HK-2 (cell line): ENCODE measurements around the gene MRPL53.

Experiments
- DNase-seq: peaks from one replicate; pipeline ENCODE4 v3.0.0-alpha.2; 2018; ENCODE audit not compliant: unreplicated experiment

Gene MRPL53

DNA sequence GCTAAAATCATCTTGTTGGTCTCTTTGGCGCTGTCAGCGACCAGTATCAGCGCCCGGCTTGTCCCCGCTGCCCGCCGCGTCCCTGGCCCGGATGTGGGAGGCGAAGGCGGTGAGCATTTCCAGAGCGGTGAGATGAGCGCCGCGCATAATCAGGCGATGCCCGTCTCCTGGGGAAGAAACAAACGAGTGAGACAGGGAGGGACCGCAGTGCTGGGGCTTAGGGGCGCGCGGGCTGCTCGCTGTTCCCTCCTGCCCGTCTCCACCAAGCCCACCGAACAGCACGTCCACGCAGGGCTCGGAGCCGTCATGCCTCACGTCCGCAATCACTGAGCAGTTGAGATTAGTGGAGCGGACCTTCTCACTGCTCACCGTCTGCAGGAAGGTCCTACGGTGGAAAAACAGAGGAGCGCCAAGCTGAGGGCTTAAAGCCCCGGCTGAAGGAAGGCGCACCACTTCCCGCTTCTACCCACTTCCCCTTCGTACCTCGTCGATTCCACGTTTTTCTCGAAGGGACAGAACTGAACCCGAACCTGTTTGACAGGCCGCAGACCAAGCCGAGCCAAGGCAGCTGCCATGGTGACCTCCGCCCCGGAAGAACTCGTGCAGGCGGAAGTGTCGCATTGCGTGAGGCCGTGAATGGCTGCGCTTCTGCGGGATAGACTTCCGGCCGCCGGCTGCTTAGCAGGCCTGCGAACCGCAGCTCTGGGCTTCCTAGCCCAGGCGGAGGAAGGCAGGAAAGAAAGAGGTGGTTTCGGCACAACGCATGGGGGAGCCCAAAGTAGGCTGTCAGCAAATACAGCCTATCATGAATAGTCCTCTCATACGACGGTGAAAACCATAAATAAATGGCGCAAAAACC lies at the start of gene MRPL53:
Gene MRPL53, minus strand, starts transcription at position 595 of the 859 bp plus-strand sequence. Its CDS starts 20 bp downstream, at position 575.
- peak; percentile 94 for DNase-seq

DNA sequence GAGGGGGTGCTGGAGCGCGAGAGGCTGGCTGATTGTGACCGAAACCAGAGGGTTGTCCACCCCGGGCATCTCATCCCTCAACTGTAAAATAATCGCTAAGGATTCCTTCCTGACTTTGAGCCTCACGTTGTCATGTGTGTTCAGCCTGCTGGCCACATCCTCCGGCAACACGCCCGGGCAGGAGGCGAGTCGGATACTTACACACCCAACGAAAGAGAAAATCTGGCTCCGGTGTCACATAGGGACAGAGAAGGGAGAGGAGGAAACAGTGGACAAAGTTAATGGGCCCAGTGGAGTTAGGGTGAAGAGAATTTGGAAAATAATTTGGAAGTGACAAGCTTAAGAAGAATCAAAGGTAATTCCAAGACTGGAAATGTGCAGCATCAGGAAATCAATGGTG lies 44.2 kb upstream of the MRPL53 start:
- no peak for DNase-seq

DNA sequence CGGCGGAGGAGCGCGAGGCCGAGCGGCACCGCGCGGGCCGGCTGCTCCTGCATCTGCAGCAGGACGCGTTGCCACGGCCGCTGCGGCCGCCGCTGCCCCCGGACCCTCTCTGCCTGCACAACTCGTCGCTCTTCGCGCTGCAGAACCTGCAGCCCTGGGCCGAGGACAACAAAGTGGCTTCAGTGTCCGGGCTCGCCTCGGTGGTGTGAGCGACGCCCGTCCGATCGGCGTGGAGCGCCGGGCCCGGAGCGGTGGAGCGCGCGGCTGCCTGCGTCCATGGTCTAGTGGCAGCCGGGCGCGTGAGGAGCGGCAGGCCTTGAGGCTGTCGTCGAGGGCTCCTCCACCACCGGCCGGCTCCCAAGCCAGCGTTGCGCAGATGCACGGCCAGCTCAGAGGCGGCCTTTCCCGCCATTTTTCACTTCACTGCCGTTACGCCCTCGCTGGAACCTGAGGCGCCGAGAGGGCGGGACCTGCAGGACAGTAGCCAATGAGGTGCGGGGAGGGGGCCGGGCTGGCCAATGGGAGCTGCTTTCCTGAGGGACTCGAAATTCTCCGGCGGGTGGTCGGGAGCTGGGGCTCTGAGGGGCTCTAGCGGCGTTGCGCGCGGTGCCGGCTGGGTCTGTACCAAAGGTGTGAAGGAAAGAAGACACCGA lies 43.6 kb upstream of the MRPL53 start:
- DNase-seq = no peak

DNA sequence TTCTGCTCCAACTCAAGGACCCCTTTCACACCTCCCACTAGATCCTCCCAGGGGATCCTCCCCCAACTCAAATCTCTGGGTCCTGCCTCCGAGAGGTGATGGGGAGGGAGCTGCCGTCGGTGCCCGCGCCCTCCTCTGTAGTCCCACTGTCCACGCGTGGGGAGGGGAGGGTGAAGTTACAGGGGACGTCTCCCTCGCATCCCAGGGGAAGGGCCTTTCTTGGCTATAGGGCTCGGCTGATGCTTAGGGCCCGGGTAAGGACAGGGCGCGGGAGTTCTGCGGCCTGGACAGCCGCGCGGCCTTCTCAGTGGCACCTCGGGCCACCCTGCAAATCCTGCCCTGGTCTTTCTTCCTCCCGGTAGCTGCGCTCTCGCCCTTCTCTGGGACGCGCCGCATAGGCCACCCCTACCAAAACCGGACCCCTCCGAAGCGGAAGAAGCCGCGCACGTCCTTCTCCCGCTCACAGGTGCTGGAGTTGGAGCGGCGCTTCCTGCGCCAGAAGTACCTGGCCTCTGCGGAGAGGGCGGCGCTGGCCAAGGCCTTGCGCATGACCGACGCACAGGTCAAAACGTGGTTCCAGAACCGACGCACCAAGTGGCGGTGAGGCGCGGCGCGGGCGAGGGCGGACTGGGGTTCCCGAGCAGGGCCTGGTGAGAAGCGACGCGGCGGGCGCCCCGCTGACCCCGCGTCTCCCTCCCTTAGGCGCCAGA lies 42.9 kb upstream of the MRPL53 start:
- no peak for DNase-seq

GRCh38 chr2:74514368-74515270 lies 42.1 kb upstream of the MRPL53 start, which contains the start of gene TLX2:
Gene TLX2, plus strand, starts transcription at chr2:74514450. Its CDS starts 357 bp downstream, at chr2:74514807.
- DNase-seq = no peak

GRCh38 chr2:74513605-74514367 lies 41.3 kb upstream of the MRPL53 start:
- no peak for DNase-seq

- DNase-seq = no peak
These were observed 40.5 kb upstream of the MRPL53 start for GRCh38 chr2:74512744-74513604.

- no peak for DNase-seq
These were observed 38.9 kb upstream of the MRPL53 start for GRCh38 chr2:74511104-74511989.

DNA sequence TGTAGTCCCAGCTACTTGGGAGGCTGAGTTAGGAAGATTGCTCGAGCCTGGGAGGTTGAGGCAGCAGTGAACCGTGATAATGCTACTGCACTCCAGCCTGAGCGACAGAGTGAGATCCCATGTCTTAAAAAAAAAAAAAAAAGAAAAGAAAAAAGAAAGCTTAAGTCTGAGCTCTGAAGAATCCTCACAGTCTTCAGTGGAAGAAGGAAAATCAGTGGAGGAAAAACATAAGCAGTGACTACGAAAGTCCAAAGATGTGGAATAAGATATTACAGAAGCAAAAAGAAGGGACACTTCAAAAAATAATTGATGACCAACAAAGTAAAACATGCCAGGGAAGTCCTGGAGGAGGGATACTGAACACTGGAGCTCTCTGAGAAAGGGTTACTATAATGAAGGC lies 37.8 kb upstream of the MRPL53 start:
- DNase-seq = no peak

- peak; percentile 59 for DNase-seq
These were observed 35.5 kb upstream of the MRPL53 start for GRCh38 chr2:74507926-74508520.

- DNase-seq = peak; percentile 96
These were observed 34.9 kb upstream of the MRPL53 start, which contains the start of gene PCGF1 for GRCh38 chr2:74507145-74507925. Gene PCGF1, minus strand, starts transcription at chr2:74507695. Its CDS starts 27 bp downstream, at chr2:74507668.

DNA sequence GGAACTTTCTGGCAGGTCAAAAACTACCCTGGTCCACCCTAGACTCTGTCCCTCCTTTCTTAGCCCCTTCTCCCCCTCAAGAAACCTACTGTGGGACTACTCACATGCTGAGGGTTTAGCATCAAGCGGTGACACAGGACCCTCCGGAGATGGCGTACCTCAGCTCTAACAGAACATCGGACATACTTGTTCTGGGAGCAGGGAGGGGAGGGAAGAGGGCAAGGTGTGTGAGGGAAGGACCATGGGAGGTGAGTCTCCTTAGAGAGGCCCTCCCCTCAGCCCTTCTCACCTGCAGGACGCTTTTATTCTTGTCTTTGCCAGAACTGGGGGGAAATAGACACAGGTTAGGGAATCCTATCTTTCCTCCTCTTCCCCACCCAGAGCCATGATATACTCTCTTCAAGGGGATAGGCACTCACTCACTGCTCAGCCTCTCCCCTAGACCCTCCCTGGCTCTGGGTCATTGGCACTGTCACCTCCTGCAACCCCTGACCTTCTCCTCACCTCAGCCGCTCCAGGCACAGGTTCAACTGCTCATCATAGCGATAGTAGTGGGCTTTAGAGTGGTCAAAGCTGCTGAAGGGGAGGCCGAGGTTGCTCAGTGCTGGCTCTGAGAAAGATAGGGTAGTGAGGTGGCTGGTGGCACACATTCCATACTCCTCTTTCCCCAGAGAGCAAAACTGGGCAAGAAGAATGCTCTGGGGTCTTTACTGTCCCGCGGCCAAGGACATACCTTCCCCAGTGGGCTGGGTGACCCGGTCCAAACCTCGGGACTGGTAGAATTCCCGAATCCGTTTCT lies 33.2 kb upstream of the MRPL53 start:
- DNase-seq = no peak

DNA sequence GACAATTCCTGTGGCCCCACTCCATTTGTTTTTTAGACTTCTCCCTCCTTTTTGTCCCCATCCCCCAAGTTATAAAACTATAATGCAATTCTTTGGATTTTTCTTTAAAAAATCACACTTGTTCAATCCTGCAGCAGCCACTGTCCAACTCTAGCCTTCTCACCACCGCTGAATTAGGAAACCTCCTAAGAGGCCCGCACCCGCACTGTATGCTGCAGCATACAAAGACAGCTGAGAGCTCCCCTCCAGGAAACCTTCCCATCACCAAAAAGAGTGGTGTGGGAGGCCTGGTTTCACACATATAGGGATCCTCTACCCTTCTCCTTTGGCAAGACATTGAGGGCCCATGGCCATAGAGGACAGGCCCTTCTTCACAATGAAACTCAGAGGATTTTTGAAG lies 32.1 kb upstream of the MRPL53 start:
- no peak for DNase-seq

GRCh38 chr2:74503506-74504475 lies 31.3 kb upstream of the MRPL53 start:
- DNase-seq = no peak
